ENCODE data around the gene NFATC2. TPM values are rescaled to one million over a fixed set of nuclear protein-coding genes. Genes with fewer than 3 reads are reported as not detected.

Gene NFATC2
- total and polyA plus RNA-seq, 9 donors, result 2.2 to 9.4 (median 5.1) TPM

DNA sequence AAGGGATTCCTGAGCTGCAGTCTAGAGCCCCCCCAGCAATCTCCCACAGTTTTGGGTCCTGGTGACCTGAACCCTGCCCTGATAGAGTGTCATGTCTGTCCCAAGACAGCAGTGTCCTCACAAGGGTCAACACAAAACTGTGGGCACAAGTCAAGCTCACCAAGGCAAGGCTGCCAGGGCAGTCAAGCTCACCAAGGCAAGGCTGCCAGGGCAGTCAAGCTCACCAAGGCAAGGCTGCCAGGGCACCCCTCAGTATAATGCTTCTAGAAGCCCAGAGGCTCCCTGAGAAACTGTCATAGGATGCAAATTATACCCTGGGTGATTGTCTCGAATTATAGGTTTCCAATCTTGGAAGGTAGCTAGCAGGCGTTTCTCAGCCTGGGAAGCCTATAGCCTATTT is 108.5 kb downstream of the NFATC2 start:
- 93 to 96% (median 95%) methylated on average over 2 of the region's 2 CpGs for WGBS, 3 donors
- no peaks in the 10 kb centered on the region for H3K36me3 ChIP-seq

DNA sequence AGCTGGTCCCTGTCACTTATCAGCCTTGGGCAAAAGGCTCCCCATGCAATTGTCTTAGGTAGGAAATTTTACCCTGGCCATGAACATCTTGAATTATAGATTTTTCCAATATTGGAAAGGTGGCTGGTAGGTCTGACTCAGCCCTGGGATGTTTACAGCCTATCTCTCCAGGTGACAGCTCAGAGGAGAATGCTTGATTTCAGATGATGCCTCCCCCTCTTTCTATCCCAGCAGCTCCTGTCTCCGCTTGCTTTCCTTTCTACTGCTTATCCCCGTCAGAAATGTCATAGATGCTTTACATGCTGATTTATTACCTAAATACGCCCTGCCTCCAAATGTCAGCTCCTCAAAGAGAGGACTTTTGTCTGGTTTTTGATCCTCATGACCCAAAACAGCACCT is 109.6 kb downstream of the NFATC2 start:
- H3K36me3 ChIP-seq, result no peaks in the 10 kb centered on the region
- intact Hi-C loops (cut with DNase I), result no loop called here

More for the DNA sequence above, 108.5 kb downstream of the NFATC2 start:
- no peak overlapping the region for H3K27ac ChIP-seq
- H3K9me3 ChIP-seq, result no peaks in the 10 kb centered on the region
- H3K4me1 ChIP-seq (ENCODE audit: insufficient read depth), result no peaks in the 10 kb centered on the region
- DNase-seq, result no peak
- H3K27me3 ChIP-seq, result no peaks in the 10 kb centered on the region
- H3K4me3 ChIP-seq, result no peak overlapping the region
- intact Hi-C loops (cut with DNase I), result no loop called here
- TF ChIP-seq EP300 (IDR thresholded peaks at IDR 0.05) (no peak), POLR2A (IDR thresholded peaks at IDR 0.05) (no peak)
- TF ChIP-seq, protein P1, sequence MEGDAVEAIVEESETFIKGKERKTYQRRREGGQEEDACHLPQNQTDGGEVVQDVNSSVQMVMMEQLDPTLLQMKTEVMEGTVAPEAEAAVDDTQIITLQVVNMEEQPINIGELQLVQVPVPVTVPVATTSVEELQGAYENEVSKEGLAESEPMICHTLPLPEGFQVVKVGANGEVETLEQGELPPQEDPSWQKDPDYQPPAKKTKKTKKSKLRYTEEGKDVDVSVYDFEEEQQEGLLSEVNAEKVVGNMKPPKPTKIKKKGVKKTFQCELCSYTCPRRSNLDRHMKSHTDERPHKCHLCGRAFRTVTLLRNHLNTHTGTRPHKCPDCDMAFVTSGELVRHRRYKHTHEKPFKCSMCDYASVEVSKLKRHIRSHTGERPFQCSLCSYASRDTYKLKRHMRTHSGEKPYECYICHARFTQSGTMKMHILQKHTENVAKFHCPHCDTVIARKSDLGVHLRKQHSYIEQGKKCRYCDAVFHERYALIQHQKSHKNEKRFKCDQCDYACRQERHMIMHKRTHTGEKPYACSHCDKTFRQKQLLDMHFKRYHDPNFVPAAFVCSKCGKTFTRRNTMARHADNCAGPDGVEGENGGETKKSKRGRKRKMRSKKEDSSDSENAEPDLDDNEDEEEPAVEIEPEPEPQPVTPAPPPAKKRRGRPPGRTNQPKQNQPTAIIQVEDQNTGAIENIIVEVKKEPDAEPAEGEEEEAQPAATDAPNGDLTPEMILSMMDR (IDR thresholded peaks at IDR 0.05), result no peak

DNA sequence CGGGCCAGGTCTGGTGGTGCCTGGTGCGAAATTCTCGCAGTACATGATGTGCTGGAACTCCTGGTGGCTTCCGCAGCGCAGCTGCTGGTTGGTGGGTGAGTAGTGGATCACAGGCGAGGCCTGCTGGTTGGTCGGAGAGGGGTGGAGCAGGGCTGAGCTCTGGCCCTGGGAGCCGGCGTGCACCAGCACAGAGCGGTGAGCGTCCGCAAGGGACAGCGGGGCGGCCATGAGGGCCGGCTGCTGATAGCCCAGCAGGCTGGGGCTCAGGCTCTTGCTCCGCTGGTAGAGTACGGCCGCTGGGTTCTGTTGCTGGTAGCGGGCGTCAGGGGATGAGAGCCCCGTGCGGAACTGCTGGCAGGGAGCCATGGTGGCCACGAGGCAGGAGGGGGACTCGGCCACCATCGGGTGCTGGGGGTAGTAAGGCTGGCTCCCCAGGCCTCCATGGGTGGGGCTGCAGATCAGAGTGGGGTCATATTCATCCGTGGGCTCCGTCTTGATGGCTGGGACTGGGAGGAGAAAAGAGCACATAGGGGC is 110.2 kb downstream of the NFATC2 start:
- WGBS, 3 donors, result 91 to 94% (median 92%) methylated on average over 27 of the region's 27 CpGs
- no peaks in the 10 kb centered on the region for H3K27me3 ChIP-seq

More for the DNA sequence above, 109.6 kb downstream of the NFATC2 start:
- peaks cover 6% of the 10 kb centered on the region for H3K4me1 ChIP-seq (ENCODE audit: insufficient read depth)
- no peak for DNase-seq
- TF ChIP-seq, protein P1 (IDR thresholded peaks at IDR 0.05), result no peak
- TF ChIP-seq EP300 (IDR thresholded peaks at IDR 0.05) (no peak), POLR2A (IDR thresholded peaks at IDR 0.05) (no peak)
- H3K27me3 ChIP-seq, result no peaks in the 10 kb centered on the region
- 93 to 98% (median 95%) methylated on average over 3 of the region's 3 CpGs for WGBS, 3 donors
- no peak overlapping the region for H3K4me3 ChIP-seq
- no peak overlapping the region for H3K27ac ChIP-seq
- H3K9me3 ChIP-seq, result no peaks in the 10 kb centered on the region

DNA sequence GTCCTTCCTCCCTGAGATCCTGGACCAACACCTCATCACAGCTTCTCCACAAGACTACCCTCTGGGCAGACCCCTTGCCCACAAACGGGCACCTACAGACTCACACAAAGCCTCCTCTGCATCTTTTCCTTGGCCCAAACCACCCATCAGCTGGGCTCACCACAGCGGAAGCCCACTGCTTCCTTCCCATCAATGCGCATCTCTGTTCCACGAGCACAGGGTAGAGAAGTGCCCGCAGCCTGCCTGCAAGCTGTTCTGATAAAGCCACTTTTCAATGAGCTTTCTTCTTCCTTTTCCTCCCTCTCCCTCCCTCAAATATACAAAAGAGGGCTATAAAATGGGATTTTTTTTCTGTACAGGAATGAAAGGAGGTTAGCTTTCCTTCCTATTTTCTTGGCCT is 111.2 kb downstream of the NFATC2 start:
- TF ChIP-seq, protein P1 (IDR thresholded peaks at IDR 0.05), result no peak
- TF ChIP-seq EP300 (IDR thresholded peaks at IDR 0.05), result no peak
- TF ChIP-seq POLR2A (IDR thresholded peaks at IDR 0.05), result no peak
- intact Hi-C loops (cut with DNase I), result no loop called here
- WGBS, 3 donors, result 69 to 86% (median 83%) methylated on average over 5 of the region's 5 CpGs

More for the DNA sequence above, 110.2 kb downstream of the NFATC2 start:
- Histone ChIP-seq H3K9me3 (no peaks in the 10 kb centered on the region), H3K4me1 (ENCODE audit: insufficient read depth) (peaks cover 9% of the 10 kb centered on the region), H3K36me3 (no peaks in the 10 kb centered on the region), H3K4me3 (no peak overlapping the region), H3K27ac (no peak overlapping the region)
- intact Hi-C loops (cut with DNase I), result no loop called here
- DNase-seq, result no peak
- TF ChIP-seq POLR2A (IDR thresholded peaks at IDR 0.05), result no peak

DNA sequence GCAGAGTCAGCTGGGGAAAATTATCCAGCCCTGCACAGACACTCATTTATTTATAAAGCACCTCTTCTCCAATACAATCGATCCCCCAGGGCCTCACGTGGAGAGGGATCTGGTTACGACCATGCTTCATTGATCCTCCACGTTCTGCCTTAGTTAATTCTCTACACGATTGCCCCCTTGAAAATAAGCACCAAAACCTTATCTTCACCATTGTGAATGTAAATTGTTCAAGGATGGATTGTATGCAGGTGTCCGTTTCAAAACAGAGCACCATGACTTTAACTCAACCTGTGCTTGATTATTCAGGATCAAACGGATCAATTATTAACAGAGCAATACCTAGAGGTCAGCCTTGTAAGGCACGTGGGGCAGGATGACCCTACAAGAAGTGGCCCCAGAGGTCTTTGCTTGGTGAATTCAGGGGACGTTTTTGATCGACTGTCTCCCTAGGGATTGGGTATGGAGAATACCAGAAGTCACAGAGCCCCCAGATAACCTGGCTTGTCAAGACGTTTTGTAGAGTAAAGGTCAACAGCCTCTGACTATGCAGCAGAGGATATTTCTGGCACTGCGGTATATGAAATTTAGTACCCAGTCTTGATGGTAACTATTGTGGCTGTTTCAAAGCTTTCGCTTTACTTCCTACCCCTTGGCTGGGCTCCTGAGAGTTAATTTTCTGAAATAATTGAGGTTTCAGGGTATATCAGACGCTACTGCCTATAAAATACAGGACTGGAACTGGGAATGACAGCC is 112.1 kb downstream of the NFATC2 start:
- intact Hi-C loops (cut with DNase I), result no loop called here
- no peaks in the 10 kb centered on the region for H3K9me3 ChIP-seq

More for the DNA sequence above, 111.2 kb downstream of the NFATC2 start:
- H3K36me3 ChIP-seq, result no peaks in the 10 kb centered on the region
- no peaks in the 10 kb centered on the region for H3K27me3 ChIP-seq
- H3K9me3 ChIP-seq, result no peaks in the 10 kb centered on the region
- H3K27ac ChIP-seq, result no peak overlapping the region
- H3K4me3 ChIP-seq, result no peak overlapping the region
- peaks cover 9% of the 10 kb centered on the region for H3K4me1 ChIP-seq (ENCODE audit: insufficient read depth)
- DNase-seq, result no peak

More for the DNA sequence above, 112.1 kb downstream of the NFATC2 start:
- Histone ChIP-seq H3K27ac (no peak overlapping the region), H3K27me3 (no peaks in the 10 kb centered on the region), H3K4me3 (no peak overlapping the region), H3K36me3 (no peaks in the 10 kb centered on the region), H3K4me1 (ENCODE audit: insufficient read depth) (peaks cover 9% of the 10 kb centered on the region)
- DNase-seq, result no peak
- no peak for TF ChIP-seq POLR2A (IDR thresholded peaks at IDR 0.05)
- TF ChIP-seq, protein P1 (IDR thresholded peaks at IDR 0.05), result no peak
- TF ChIP-seq EP300 (IDR thresholded peaks at IDR 0.05), result no peak
- WGBS, 3 donors, result 83 to 89% (median 85%) methylated on average over 14 of the region's 14 CpGs
